ENCODE data around the gene OR4Q3.
"Not testable (repeated sequence)": the region's sequence is repeated elsewhere in the genome, so short reads cannot be mapped to it uniquely, and the experiment has no call there.

Gene OR4Q3

DNA sequence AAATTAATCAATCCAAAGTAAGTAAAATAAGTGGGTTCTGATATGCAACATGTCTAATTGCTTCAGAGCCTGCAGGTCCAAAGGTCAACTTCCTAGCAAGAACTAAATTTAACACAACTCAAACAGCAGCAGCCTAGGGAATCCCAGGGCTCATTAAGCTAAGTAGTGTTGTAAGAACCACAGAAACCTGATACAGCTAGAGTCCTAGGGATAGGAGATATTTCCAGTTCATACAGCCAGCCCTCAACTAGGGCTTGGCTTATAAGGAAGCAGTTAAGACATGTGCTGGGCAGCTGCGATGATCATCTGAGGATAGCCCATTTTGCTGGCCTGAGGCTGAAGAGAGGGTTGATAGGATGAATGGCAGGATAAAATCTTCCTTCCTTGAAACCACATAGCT lies at the start of gene OR4Q3:
OR4Q3 (plus strand) TSS at position 316 of the 400 bp plus-strand sequence.
- H3K4me1 ChIP-seq (ENCODE audit: control insufficient read depth, insufficient read depth, low read length), result no peaks in the 10 kb centered on the region
- no peak within 1 kb of the TSS for H3K9ac ChIP-seq (ENCODE audit: low read length)
- no peaks in the 10 kb centered on the region for H3K36me3 ChIP-seq (ENCODE audit: control insufficient read depth, insufficient read depth, low read length)
- H3K27ac ChIP-seq (ENCODE audit: low read depth, low read length), result no peak within 1 kb of the TSS
- H3K4me3 ChIP-seq (ENCODE audit: low read length), result no peak within 1 kb of the TSS
- no peaks in the 10 kb centered on the region for H3K27me3 ChIP-seq (ENCODE audit: control insufficient read depth, insufficient read depth, low read length)

GRCh38 chr14:19729359-19729758 lies 14.0 kb upstream of the OR4Q3 start:
- Histone ChIP-seq H3K36me3 (ENCODE audit: control insufficient read depth, insufficient read depth, low read length) (no peaks in the 10 kb centered on the region), H3K27ac (ENCODE audit: low read depth, low read length) (no peak overlapping the region), H3K4me3 (ENCODE audit: low read length) (no peak overlapping the region), H3K27me3 (ENCODE audit: control insufficient read depth, insufficient read depth, low read length) (no peaks in the 10 kb centered on the region), H3K4me1 (ENCODE audit: control insufficient read depth, insufficient read depth, low read length) (no peaks in the 10 kb centered on the region), H3K9ac (ENCODE audit: low read length) (no peak overlapping the region)

DNA sequence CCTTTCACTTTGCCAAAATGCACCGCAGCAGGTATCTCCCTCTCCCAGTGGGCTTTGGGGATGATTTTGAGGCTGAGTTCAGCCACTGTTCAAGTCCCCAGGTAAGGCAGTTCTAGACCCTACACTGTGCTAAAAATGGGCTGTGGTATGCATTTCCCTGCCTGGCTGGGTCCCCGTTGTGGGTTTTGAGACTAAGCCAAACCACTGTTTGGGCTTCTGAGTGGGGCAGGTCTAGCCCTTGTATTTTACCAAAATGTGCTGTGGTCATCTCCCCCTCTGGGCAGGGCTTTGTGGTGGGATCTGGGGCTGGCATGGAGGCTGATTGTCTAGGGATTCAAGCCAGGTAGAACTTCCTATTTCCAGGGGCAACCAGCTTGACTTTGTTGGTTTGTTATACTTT lies 13.6 kb upstream of the OR4Q3 start:
- no peaks in the 10 kb centered on the region for H3K36me3 ChIP-seq (ENCODE audit: control insufficient read depth, insufficient read depth, low read length)
- H3K9ac ChIP-seq (ENCODE audit: low read length), result no peak overlapping the region
- no peaks in the 10 kb centered on the region for H3K4me1 ChIP-seq (ENCODE audit: control insufficient read depth, insufficient read depth, low read length)
- H3K27me3 ChIP-seq (ENCODE audit: control insufficient read depth, insufficient read depth, low read length), result no peaks in the 10 kb centered on the region
- H3K4me3 ChIP-seq (ENCODE audit: low read length), result no peak overlapping the region
- H3K27ac ChIP-seq (ENCODE audit: low read depth, low read length), result no peak overlapping the region

GRCh38 chr14:19733893-19734292 lies 9.5 kb upstream of the OR4Q3 start:
- not testable (repeated sequence) for H3K27me3 ChIP-seq (ENCODE audit: control insufficient read depth, insufficient read depth, low read length); H3K4me1 ChIP-seq (ENCODE audit: control insufficient read depth, insufficient read depth, low read length); H3K9ac ChIP-seq (ENCODE audit: low read length); H3K36me3 ChIP-seq (ENCODE audit: control insufficient read depth, insufficient read depth, low read length); H3K4me3 ChIP-seq (ENCODE audit: low read length); H3K27ac ChIP-seq (ENCODE audit: low read depth, low read length)

- not testable (repeated sequence) for H3K4me3 ChIP-seq (ENCODE audit: low read length); H3K27me3 ChIP-seq (ENCODE audit: control insufficient read depth, insufficient read depth, low read length); H3K4me1 ChIP-seq (ENCODE audit: control insufficient read depth, insufficient read depth, low read length); H3K27ac ChIP-seq (ENCODE audit: low read depth, low read length); H3K9ac ChIP-seq (ENCODE audit: low read length); H3K36me3 ChIP-seq (ENCODE audit: control insufficient read depth, insufficient read depth, low read length)
These were observed 8.9 kb downstream of the OR4Q3 start for GRCh38 chr14:19752316-19752715.

DNA sequence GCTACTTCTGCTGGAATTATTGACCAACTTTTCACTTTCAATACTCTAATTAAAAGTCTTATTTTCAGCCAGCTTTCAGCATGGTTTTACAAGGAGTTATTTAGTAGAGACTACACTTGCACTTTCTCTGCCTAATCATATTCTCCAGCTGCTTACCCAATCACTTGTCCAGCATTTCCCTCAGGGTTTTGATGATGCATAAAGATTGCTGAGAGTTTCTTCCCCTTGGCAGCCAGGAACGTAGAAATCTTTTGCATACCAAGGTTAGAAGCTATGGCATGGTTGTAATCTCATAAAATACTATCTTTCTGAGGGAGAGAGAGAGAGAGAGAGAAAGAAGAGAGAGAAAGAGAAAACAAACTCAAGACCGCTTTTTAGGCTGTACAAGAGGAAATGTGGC lies 10.8 kb downstream of the OR4Q3 start:
- Histone ChIP-seq H3K27ac (ENCODE audit: low read depth, low read length) (no peak overlapping the region), H3K36me3 (ENCODE audit: control insufficient read depth, insufficient read depth, low read length) (no peaks in the 10 kb centered on the region), H3K9ac (ENCODE audit: low read length) (no peak overlapping the region)

GRCh38 chr14:19771491-19771890 lies 28.1 kb downstream of the OR4Q3 start:
- not testable (repeated sequence) for H3K4me3 ChIP-seq (ENCODE audit: low read length); H3K27ac ChIP-seq (ENCODE audit: low read depth, low read length); H3K36me3 ChIP-seq (ENCODE audit: control insufficient read depth, insufficient read depth, low read length); H3K4me1 ChIP-seq (ENCODE audit: control insufficient read depth, insufficient read depth, low read length); H3K9ac ChIP-seq (ENCODE audit: low read length); H3K27me3 ChIP-seq (ENCODE audit: control insufficient read depth, insufficient read depth, low read length)

More for the DNA sequence above, 10.8 kb downstream of the OR4Q3 start:
- Histone ChIP-seq H3K4me3 (ENCODE audit: low read length) (no peak overlapping the region), H3K4me1 (ENCODE audit: control insufficient read depth, insufficient read depth, low read length) (no peaks in the 10 kb centered on the region), H3K27me3 (ENCODE audit: control insufficient read depth, insufficient read depth, low read length) (no peaks in the 10 kb centered on the region)

DNA sequence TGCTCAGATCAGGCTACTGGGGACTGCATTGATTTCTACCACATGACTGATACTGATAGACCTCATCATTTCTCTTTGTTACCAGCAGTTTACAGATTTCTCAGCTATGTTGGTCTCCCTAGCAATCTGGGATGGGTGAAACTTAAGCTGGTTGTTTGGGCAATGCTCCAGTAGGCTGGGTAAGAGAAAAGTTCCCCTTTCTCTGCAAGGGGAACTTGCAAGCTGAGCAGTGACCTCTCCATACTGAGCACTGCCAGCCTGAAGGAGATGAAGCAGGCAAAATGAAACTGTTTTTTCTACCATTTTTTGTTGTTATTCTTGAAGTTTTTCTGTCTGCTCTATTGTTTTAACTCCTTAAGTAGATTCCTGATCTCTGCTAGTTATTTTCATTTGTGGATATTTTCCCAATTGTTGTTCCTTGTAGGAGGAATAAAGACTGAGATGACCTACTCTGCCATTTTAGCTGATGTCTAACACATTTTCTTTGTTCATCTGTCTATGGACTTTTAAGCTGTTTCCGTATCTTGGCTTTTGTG lies 28.6 kb downstream of the OR4Q3 start:
- no peaks in the 10 kb centered on the region for H3K27me3 ChIP-seq (ENCODE audit: control insufficient read depth, insufficient read depth, low read length)
- no peaks in the 10 kb centered on the region for H3K36me3 ChIP-seq (ENCODE audit: control insufficient read depth, insufficient read depth, low read length)
- no peak overlapping the region for H3K4me3 ChIP-seq (ENCODE audit: low read length)

DNA sequence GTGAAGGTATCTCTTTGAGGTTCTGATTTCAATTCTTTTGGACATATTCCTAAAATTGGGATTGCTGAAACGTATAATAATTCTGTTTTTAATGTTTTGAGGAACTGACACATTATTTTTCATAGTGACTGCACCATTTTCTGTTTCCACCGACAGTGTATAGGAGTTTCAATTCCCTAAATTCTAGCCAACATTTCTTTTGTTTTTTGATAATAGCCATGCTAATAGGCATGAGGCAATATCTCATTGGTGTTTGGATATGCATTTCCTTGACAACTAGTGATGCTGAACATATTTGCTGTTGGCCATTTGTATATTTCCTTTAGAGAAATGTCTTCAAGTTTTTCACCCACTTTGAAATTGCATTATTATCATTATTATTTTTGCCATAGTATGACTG lies 29.1 kb downstream of the OR4Q3 start:
- H3K9ac ChIP-seq (ENCODE audit: low read length); H3K27ac ChIP-seq (ENCODE audit: low read depth, low read length); H3K27me3 ChIP-seq (ENCODE audit: control insufficient read depth, insufficient read depth, low read length); H3K4me3 ChIP-seq (ENCODE audit: low read length); H3K4me1 ChIP-seq (ENCODE audit: control insufficient read depth, insufficient read depth, low read length); H3K36me3 ChIP-seq (ENCODE audit: control insufficient read depth, insufficient read depth, low read length): not testable (repeated sequence)

More for the DNA sequence above, 28.6 kb downstream of the OR4Q3 start:
- H3K4me1 ChIP-seq (ENCODE audit: control insufficient read depth, insufficient read depth, low read length), result no peaks in the 10 kb centered on the region
- no peak overlapping the region for H3K27ac ChIP-seq (ENCODE audit: low read depth, low read length)
- H3K9ac ChIP-seq (ENCODE audit: low read length), result no peak overlapping the region

- H3K9ac ChIP-seq (ENCODE audit: low read length); H3K27me3 ChIP-seq (ENCODE audit: control insufficient read depth, insufficient read depth, low read length); H3K4me1 ChIP-seq (ENCODE audit: control insufficient read depth, insufficient read depth, low read length); H3K27ac ChIP-seq (ENCODE audit: low read depth, low read length); H3K36me3 ChIP-seq (ENCODE audit: control insufficient read depth, insufficient read depth, low read length); H3K4me3 ChIP-seq (ENCODE audit: low read length): not testable (repeated sequence)
These were observed 29.8 kb downstream of the OR4Q3 start, which contains the start of gene OR4M1 for GRCh38 chr14:19773204-19773603. OR4M1 (plus strand) TSS chr14:19773504; CDS start chr14:19780323, 6,819 bp downstream.

GRCh38 chr14:19775587-19775986 lies 32.2 kb downstream of the OR4Q3 start:
- Histone ChIP-seq H3K9ac (ENCODE audit: low read length) (no peak overlapping the region), H3K4me1 (ENCODE audit: control insufficient read depth, insufficient read depth, low read length) (no peaks in the 10 kb centered on the region), H3K4me3 (ENCODE audit: low read length) (no peak overlapping the region), H3K27me3 (ENCODE audit: control insufficient read depth, insufficient read depth, low read length) (no peaks in the 10 kb centered on the region), H3K36me3 (ENCODE audit: control insufficient read depth, insufficient read depth, low read length) (no peaks in the 10 kb centered on the region), H3K27ac (ENCODE audit: low read depth, low read length) (no peak overlapping the region)

GRCh38 chr14:19785848-19786247 lies 42.5 kb downstream of the OR4Q3 start:
- not testable (repeated sequence) for H3K4me1 ChIP-seq (ENCODE audit: control insufficient read depth, insufficient read depth, low read length); H3K36me3 ChIP-seq (ENCODE audit: control insufficient read depth, insufficient read depth, low read length); H3K27me3 ChIP-seq (ENCODE audit: control insufficient read depth, insufficient read depth, low read length); H3K9ac ChIP-seq (ENCODE audit: low read length); H3K27ac ChIP-seq (ENCODE audit: low read depth, low read length); H3K4me3 ChIP-seq (ENCODE audit: low read length)

DNA sequence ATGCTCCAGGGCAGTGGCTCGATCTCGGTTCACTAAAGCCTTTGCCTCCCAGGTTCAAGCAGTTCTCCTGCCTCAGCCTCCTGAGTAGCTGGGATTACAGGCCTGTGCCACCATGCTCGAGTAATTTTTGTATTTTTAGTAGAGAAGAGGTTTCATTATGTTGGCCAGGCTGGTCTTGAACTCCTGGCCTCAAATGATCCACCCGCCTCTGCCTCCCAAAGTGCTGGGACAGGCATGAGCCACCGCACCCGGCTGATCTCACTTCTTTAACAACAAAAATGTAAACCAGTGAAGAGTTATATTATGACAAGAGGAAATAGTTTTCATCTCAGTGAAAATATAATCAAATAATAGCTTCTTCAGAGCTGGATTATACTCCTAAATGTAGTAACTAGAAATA lies 43.9 kb downstream of the OR4Q3 start:
- not testable (repeated sequence) for H3K4me1 ChIP-seq (ENCODE audit: control insufficient read depth, insufficient read depth, low read length); H3K27me3 ChIP-seq (ENCODE audit: control insufficient read depth, insufficient read depth, low read length); H3K27ac ChIP-seq (ENCODE audit: low read depth, low read length); H3K9ac ChIP-seq (ENCODE audit: low read length); H3K4me3 ChIP-seq (ENCODE audit: low read length); H3K36me3 ChIP-seq (ENCODE audit: control insufficient read depth, insufficient read depth, low read length)
